ENCODE measurements around the gene JAZF1. TPM values are rescaled to one million over a fixed set of nuclear protein-coding genes. Genes with fewer than 3 reads are reported as not detected.

JAZF1 gene
- total and polyA plus RNA-seq, 2 experiments from 2014 or later: 13.8 to 19.6 TPM

DNA sequence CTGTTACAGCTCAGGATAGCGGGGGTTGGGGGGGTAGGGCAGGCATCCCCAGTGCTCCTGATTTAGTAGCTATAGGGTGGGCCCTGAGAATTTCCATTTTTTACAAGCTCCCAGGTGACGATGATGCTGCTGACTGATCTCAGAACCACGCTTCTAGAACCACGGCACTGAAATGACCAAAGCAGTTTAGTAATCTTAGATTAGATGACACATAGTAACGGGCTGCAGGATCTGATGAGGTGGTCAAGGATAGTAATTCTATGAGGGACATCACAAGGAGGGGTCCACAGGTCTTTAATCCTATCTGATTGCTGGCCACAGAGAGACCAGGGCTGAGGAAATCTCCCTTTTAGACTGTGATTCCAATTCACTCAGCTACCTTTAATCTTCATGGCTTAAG, 167.2 kb downstream of the JAZF1 start:
- in situ Hi-C loops (cut with MboI): no loop called here
- peaks cover 13% of the 10 kb centered on the region; the same call in 1 of the 2 replicates for H3F3A ChIP-seq (ENCODE audit: insufficient read depth)
- H4K20me1 ChIP-seq (ENCODE audit: insufficient read depth): no peaks in the 10 kb centered on the region
- 96 to 98% methylated on average over 5 of the region's 5 CpGs for WGBS, 2 experiments (ENCODE audit: low coverage in 1 of 2, low lambda C conversion rate in 2 of 2, missing lambda C conversion rate in 2 of 2)
- no peaks in the 10 kb centered on the region for H3K27me3 ChIP-seq (replicated peaks; ENCODE audit: insufficient read depth)
- H3K9me3 ChIP-seq (ENCODE audit: low read depth): no peaks in the 10 kb centered on the region
- peaks cover 22% of the 10 kb centered on the region for H3K4me1 ChIP-seq (ENCODE audit: insufficient read depth)
- no peak overlapping the region for H3K9ac ChIP-seq
- no peaks in the 10 kb centered on the region for H3K36me3 ChIP-seq (ENCODE audit: low read depth)
- no peak overlapping the region for H3K27ac ChIP-seq
- H3K4me3 ChIP-seq: no peak overlapping the region
- H3K9me2 ChIP-seq (ENCODE audit: insufficient read depth): no peaks in the 10 kb centered on the region
- H3K4me2 ChIP-seq (ENCODE audit: unreplicated experiment): no peak overlapping the region
- TF ChIP-seq EZH2 (IDR thresholded peaks at IDR 0.05; ENCODE audit: insufficient read depth, poor library complexity, severe bottlenecking) (no peak), EZH2phosphoT487 (IDR thresholded peaks at IDR 0.05; ENCODE audit: insufficient read depth, low read depth) (no peak)
- H3K79me2 ChIP-seq (ENCODE audit: insufficient read depth): peaks cover 27% of the 10 kb centered on the region; the same call in 1 of the 2 replicates
- DNase-seq: no peak
- no peak overlapping the region for H2AFZ ChIP-seq

DNA sequence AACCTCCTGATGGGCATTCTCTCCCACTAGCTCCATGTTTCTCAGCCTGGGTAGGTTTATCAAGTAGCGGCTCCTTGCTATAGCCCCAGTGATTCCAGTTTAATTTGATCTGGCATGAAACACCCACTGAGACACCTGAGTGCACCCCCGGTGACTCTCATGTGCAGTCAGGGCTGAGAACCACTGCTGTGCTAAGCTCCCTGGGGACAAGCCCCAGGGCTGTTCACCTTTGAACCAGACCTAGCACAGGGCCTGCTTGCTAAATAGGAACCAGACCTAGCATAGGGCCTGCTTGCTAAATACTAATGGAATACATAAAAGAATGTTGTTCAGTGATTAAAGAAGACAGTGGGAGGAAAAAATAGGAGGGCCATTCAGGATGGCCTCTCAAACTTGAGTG, 167.6 kb downstream of the JAZF1 start:
- TF ChIP-seq EZH2 (IDR thresholded peaks at IDR 0.05; ENCODE audit: insufficient read depth, poor library complexity, severe bottlenecking): no peak
- TF ChIP-seq EZH2phosphoT487 (IDR thresholded peaks at IDR 0.05; ENCODE audit: insufficient read depth, low read depth): no peak
- Histone ChIP-seq H2AFZ (no peak overlapping the region), H3K79me2 (ENCODE audit: insufficient read depth) (peaks cover 26% of the 10 kb centered on the region; the same call in 1 of the 2 replicates), H3K4me2 (ENCODE audit: unreplicated experiment) (no peak overlapping the region), H3F3A (ENCODE audit: insufficient read depth) (peaks cover 9% of the 10 kb centered on the region; the same call in 1 of the 2 replicates), H3K9ac (no peak overlapping the region), H3K9me3 (ENCODE audit: low read depth) (no peaks in the 10 kb centered on the region), H3K4me1 (ENCODE audit: insufficient read depth) (peaks cover 18% of the 10 kb centered on the region), H3K9me2 (ENCODE audit: insufficient read depth) (no peaks in the 10 kb centered on the region), H3K27ac (no peak overlapping the region), H3K4me3 (no peak overlapping the region), H3K27me3 (replicated peaks; ENCODE audit: insufficient read depth) (no peaks in the 10 kb centered on the region), H4K20me1 (ENCODE audit: insufficient read depth) (no peaks in the 10 kb centered on the region), H3K36me3 (ENCODE audit: low read depth) (no peaks in the 10 kb centered on the region)
- in situ Hi-C loops (cut with MboI): no loop called here
- DNase-seq: no peak
- WGBS, 2 experiments (ENCODE audit: low coverage in 1 of 2, low lambda C conversion rate in 2 of 2, missing lambda C conversion rate in 2 of 2): 92 to 100% methylated on average over 2 of the region's 2 CpGs

DNA sequence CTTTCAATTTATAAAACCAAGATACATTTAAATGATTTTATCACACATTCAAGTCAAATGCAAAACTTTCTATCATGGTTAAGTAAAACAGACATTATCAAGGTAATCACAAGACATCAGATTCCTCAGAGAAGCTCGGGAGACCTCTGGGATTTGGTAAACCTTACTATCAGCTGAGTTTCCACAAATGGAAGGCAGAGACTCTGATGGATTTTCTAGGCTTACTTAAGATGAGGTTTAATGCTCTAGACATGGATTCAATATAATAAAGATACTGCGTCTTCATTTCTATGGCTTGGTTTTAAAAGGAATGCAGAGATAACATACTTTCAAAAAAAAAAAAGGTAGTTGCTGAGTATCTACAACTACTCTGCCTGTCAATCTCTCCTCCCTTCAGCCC, 171.7 kb downstream of the JAZF1 start:
- WGBS, 2 experiments (ENCODE audit: low coverage in 1 of 2, low lambda C conversion rate in 2 of 2, missing lambda C conversion rate in 2 of 2): 98 to 100% methylated on average over 2 of the region's 2 CpGs
- Histone ChIP-seq H3K27me3 (replicated peaks; ENCODE audit: insufficient read depth) (no peaks in the 10 kb centered on the region), H4K20me1 (ENCODE audit: insufficient read depth) (no peaks in the 10 kb centered on the region), H3K9ac (no peak overlapping the region), H3K9me2 (ENCODE audit: insufficient read depth) (no peaks in the 10 kb centered on the region), H3K27ac (no peak overlapping the region), H3K79me2 (ENCODE audit: insufficient read depth) (peaks cover 29% of the 10 kb centered on the region), H3K4me3 (no peak overlapping the region), H3K4me1 (ENCODE audit: insufficient read depth) (peaks cover 12% of the 10 kb centered on the region), H2AFZ (no peak overlapping the region), H3K9me3 (ENCODE audit: low read depth) (no peaks in the 10 kb centered on the region), H3F3A (ENCODE audit: insufficient read depth) (no peaks in the 10 kb centered on the region), H3K36me3 (ENCODE audit: low read depth) (no peaks in the 10 kb centered on the region), H3K4me2 (ENCODE audit: unreplicated experiment) (no peak overlapping the region)
- DNase-seq: no peak
- TF ChIP-seq EZH2phosphoT487 (IDR thresholded peaks at IDR 0.05; ENCODE audit: insufficient read depth, low read depth): no peak
- TF ChIP-seq EZH2 (IDR thresholded peaks at IDR 0.05; ENCODE audit: insufficient read depth, poor library complexity, severe bottlenecking): no peak
- in situ Hi-C loops (cut with MboI): no loop called here

DNA sequence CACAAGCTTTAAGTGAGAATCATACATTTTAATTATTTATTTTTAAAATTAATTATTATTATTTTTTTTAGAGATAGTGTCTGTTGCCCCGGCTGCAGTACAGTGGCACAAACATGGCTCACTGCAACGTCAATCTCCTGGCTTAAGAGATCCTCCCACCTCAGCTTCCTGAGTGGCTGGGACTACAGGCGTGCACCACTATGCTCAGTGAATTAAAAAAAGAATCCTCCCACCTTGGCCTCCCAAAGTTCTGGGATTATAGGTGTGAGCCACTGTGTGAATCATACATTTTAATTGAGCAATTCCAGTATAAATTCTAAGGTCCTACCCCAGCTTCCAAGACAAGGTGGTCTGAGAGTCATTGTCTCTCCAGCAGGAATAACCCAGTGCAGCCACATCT, 172.4 kb downstream of the JAZF1 start:
- 83 to 88% methylated on average over 3 of the region's 3 CpGs for WGBS, 2 experiments (ENCODE audit: low coverage in 1 of 2, low lambda C conversion rate in 2 of 2, missing lambda C conversion rate in 2 of 2)

DNA sequence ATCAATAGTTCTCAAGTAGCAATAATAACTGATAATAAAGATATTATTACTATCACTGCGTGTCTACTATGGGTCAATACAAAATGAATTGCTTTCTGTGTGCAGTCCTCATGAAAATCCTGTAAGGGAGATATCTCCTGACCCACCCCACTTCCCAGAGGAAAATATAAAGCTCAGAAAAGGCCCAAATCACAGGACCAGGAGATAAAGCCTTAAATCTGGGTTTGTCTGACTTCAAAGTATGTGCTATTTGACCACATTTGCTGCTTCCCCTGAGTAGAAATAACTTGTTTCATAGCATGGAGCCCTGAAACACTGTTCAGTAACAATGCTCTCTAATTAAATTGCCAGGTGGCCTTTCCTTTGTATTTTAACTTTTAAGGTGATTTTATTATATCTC, 174.1 kb downstream of the JAZF1 start:
- no peaks in the 10 kb centered on the region for H3K36me3 ChIP-seq (ENCODE audit: low read depth)
- H3K4me3 ChIP-seq: no peak overlapping the region
- no peak overlapping the region for H3K27ac ChIP-seq
- 96 to 100% methylated on average over 1 of the region's 1 CpG for WGBS, 2 experiments (ENCODE audit: low coverage in 1 of 2, low lambda C conversion rate in 2 of 2, missing lambda C conversion rate in 2 of 2)
- in situ Hi-C loops (cut with MboI): no loop called here
- no peaks in the 10 kb centered on the region for H3K9me2 ChIP-seq (ENCODE audit: insufficient read depth)
- DNase-seq: no peak
- no peak overlapping the region for H2AFZ ChIP-seq
- H3K27me3 ChIP-seq (replicated peaks; ENCODE audit: insufficient read depth): no peaks in the 10 kb centered on the region
- no peaks in the 10 kb centered on the region for H3K9me3 ChIP-seq (ENCODE audit: low read depth)
- H4K20me1 ChIP-seq (ENCODE audit: insufficient read depth): no peaks in the 10 kb centered on the region
- no peak overlapping the region for H3K4me2 ChIP-seq (ENCODE audit: unreplicated experiment)
- TF ChIP-seq EZH2 (IDR thresholded peaks at IDR 0.05; ENCODE audit: insufficient read depth, poor library complexity, severe bottlenecking) (no peak), EZH2phosphoT487 (IDR thresholded peaks at IDR 0.05; ENCODE audit: insufficient read depth, low read depth) (no peak)
- peaks cover 5% of the 10 kb centered on the region; the same call in 1 of the 2 replicates for H3K4me1 ChIP-seq (ENCODE audit: insufficient read depth)
- H3F3A ChIP-seq (ENCODE audit: insufficient read depth): no peaks in the 10 kb centered on the region
- no peak overlapping the region for H3K9ac ChIP-seq
- peaks cover 36% of the 10 kb centered on the region for H3K79me2 ChIP-seq (ENCODE audit: insufficient read depth)

More for the DNA sequence above, 172.4 kb downstream of the JAZF1 start:
- peaks cover 12% of the 10 kb centered on the region for H3K4me1 ChIP-seq (ENCODE audit: insufficient read depth)
- no peak overlapping the region for H3K4me3 ChIP-seq
- no peaks in the 10 kb centered on the region for H3K36me3 ChIP-seq (ENCODE audit: low read depth)
- no peaks in the 10 kb centered on the region for H3K9me3 ChIP-seq (ENCODE audit: low read depth)
- H4K20me1 ChIP-seq (ENCODE audit: insufficient read depth): no peaks in the 10 kb centered on the region
- no peak overlapping the region for H3K27ac ChIP-seq
- no peak overlapping the region for H3K4me2 ChIP-seq (ENCODE audit: unreplicated experiment)
- H3K79me2 ChIP-seq (ENCODE audit: insufficient read depth): peaks cover 24% of the 10 kb centered on the region
- TF ChIP-seq EZH2 (IDR thresholded peaks at IDR 0.05; ENCODE audit: insufficient read depth, poor library complexity, severe bottlenecking) (no peak), EZH2phosphoT487 (IDR thresholded peaks at IDR 0.05; ENCODE audit: insufficient read depth, low read depth) (no peak)
- no peak overlapping the region for H3K9ac ChIP-seq
- no peaks in the 10 kb centered on the region for H3K27me3 ChIP-seq (replicated peaks; ENCODE audit: insufficient read depth)
- no peak overlapping the region for H2AFZ ChIP-seq
- H3F3A ChIP-seq (ENCODE audit: insufficient read depth): no peaks in the 10 kb centered on the region
- H3K9me2 ChIP-seq (ENCODE audit: insufficient read depth): no peaks in the 10 kb centered on the region
- DNase-seq: no peak
- in situ Hi-C loops (cut with MboI): no loop called here

All from GM23248 (cell line).